ENCODE data around the gene GPR108. TPM values are rescaled to one million over a fixed set of nuclear protein-coding genes. Genes with fewer than 3 reads are reported as not detected.

The GPR108 gene
- total and polyA plus RNA-seq, 2 of the 13 experiments (the other 11 are each of a cell fraction or from before 2014, with no cell fraction given) = 36.4 to 63.0 TPM

DNA sequence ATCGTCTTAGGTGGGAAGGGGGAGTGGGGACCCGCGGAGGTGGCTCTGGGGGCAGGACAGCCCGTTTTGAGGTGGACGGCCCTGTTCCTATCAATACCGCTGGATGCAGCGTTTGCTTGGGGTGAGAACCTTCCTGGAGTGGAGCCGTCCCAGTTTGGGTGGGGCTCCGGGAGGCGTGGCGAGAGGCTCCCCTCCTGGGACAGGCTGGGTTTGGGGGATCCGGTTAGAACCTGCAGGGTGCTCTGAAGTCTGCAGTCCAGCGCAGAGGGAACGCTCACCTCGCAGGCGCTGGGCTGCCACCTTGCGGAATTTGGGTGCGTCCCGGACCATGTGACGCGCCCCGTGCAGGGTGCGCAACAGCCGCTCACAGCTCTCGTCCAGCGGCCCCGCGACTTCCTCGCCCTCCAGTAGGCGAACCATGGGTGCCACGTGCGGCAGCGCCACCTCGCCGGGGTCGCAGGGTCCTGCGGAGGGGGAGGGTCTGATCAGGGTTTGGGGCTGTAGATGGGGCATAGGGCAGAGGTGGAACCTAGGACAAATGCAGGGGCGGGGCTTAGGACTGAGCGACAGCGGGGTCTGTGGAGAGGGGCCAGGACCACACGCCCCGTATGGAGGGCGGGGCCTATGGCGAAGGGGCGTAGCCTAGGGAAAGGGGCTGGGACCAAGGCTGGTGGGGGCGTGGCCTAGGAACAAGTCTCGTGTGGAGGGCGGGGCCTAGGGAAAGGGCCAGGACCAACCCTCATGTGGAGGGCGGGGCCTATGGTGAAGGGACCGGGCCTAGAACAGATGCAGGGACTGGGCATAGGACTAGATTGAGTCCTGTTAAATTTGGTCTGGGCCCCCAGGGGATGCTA lies 16.0 kb upstream of the GPR108 start (continued):
- TF ChIP-seq SKIL (CRISPR knock-in tag; IDR thresholded peaks at IDR 0.05; ENCODE audit: borderline replicate concordance) = no peak
- TF ChIP-seq ZNF616 (CRISPR knock-in tag; IDR thresholded peaks at IDR 0.05; ENCODE audit: low read depth) = no peak
- TF ChIP-seq DNMT1 (CRISPR knock-in tag; IDR thresholded peaks at IDR 0.05) = no peak
- TF ChIP-seq THAP11 (CRISPR knock-in tag; IDR thresholded peaks at IDR 0.05) = peak; percentile 85
- no peak for TF ChIP-seq MAFF (IDR thresholded peaks at IDR 0.05; ENCODE audit: low read depth, low read length)
- TF ChIP-seq HOXA5 (CRISPR knock-in tag; IDR thresholded peaks at IDR 0.05) = peak; percentile 55; the same call in 1 of the 2 replicates
- no peak for TF ChIP-seq EHMT2 (IDR thresholded peaks at IDR 0.05; ENCODE audit: borderline replicate concordance, low read depth, low read length)
- peak; percentile 87; the same call in 1 of the 2 replicates for TF ChIP-seq ZC3H13 (CRISPR knock-in tag; IDR thresholded peaks at IDR 0.05)
- no peak for TF ChIP-seq ZNF552 (CRISPR knock-in tag; IDR thresholded peaks at IDR 0.05; ENCODE audit: borderline replicate concordance)
- peak; percentile 85 for TF ChIP-seq RXRB (CRISPR knock-in tag; IDR thresholded peaks at IDR 0.05; ENCODE audit: borderline replicate concordance)
- peak; percentile 36; the same call in 1 of the 2 replicates for TF ChIP-seq FOXJ3 (CRISPR knock-in tag; IDR thresholded peaks at IDR 0.05; ENCODE audit: borderline replicate concordance)
- no peak for TF ChIP-seq ZNF333 (CRISPR knock-in tag; IDR thresholded peaks at IDR 0.05; ENCODE audit: borderline replicate concordance)
- no peak for TF ChIP-seq CHD4 (IDR thresholded peaks at IDR 0.05; ENCODE audit: borderline replicate concordance, low read length)
- TF ChIP-seq SIN3A (IDR thresholded peaks at IDR 0.05; ENCODE audit: borderline replicate concordance, low read depth, low read length) = peak; percentile 70; the same call in 1 of the 2 replicates
- no peak for TF ChIP-seq GMEB2 (CRISPR knock-in tag; IDR thresholded peaks at IDR 0.05; ENCODE audit: low read depth)
- no peak for TF ChIP-seq PRPF4 (IDR thresholded peaks at IDR 0.05; ENCODE audit: low read depth, low read length, poor library complexity, severe bottlenecking)
- peak; percentile 64; the same call in 1 of the 2 replicates for TF ChIP-seq TAF1 (CRISPR knock-in tag; IDR thresholded peaks at IDR 0.05)
- no peak; the same call in 1 of the 2 replicates for TF ChIP-seq ZMAT3 (CRISPR knock-in tag; conservative IDR thresholded peaks at IDR 0.05)
- TF ChIP-seq ZNF430 (CRISPR knock-in tag; IDR thresholded peaks at IDR 0.05) = peak; percentile 87; the same call in 1 of the 2 replicates
- TF ChIP-seq REST (IDR thresholded peaks at IDR 0.05; ENCODE audit: borderline replicate concordance in 1 of 2, low read depth in 1 of 2, low read length in 2 of 2) = no peak
- no peak for TF ChIP-seq ZKSCAN5 (CRISPR knock-in tag; IDR thresholded peaks at IDR 0.05)
- TF ChIP-seq ZNF615 (CRISPR knock-in tag; IDR thresholded peaks at IDR 0.05; ENCODE audit: borderline replicate concordance) = no peak
